NCI-H1105 (cell line): Measurements from ENCODE around the gene ZZZ3.
A peak's percentile ranks its signal among the peaks of the same experiment; 100 is the strongest.
"Not testable (repeated sequence)": the region's sequence is repeated elsewhere in the genome, so short reads cannot be mapped to it uniquely, and the experiment has no call there.

ENCODE experiments used
- DNase-seq: peaks from one replicate; lab custom pipeline; 2025; lab: John Stamatoyannopoulos, UW

The ZZZ3 gene

DNA sequence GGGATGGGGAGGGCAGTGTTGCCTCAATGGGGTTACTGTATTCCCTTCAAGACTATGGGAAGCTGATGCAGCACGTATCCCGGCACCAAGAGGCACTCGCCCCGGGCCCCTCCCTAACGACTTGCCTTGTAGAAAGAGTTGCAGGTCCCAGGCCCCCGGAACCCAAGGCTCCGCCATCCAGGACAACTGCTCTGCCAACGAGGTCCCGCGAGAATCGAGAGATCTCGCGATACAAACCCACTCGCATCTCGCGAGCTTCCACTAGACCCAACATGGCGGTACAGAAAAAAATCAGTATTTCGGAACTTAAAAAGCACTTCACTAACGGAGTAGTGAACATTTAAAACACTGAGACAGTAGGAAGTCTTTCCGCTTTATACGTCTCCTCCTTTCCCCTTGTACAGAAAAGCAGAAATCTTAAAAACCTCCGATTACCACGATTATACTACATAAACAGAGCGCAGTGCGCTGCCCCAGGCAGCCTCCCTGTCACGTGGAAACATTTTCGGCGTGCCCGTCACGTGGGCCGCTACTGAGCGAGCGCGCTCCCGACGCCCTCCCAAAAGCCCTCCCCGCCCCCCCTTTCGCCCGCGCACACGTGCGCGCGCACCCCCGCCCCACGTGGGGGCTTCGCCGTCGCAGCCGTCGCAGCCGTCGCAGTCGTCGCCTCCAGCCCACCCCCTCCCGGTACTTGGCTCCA lies at the start of gene ZZZ3:
ZZZ3 (minus strand) TSS at position 199 of the 700 bp plus-strand sequence. CDS start 49,304 bp downstream, outside the sequence.
- peak; percentile 90 for DNase-seq

DNA sequence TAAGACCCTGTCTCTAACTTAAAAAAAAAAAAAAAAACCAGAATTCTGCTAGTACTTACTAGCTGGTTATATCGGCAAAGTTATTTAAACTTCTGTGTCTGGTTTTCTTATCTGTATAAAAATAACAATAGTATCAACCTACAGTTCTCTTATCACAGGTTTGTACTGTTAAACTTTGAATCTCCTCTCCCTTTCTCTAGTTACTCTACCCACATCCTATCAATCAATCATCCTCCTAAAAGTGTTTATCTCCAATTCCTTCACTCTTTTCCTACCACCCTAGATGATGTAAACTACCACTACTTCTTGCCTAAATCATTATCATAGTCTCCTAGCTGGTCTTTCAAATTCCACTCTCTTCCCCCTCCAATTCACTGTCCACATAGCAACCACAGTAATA lies 49.6 kb upstream of the ZZZ3 start:
- no peak for DNase-seq

DNA sequence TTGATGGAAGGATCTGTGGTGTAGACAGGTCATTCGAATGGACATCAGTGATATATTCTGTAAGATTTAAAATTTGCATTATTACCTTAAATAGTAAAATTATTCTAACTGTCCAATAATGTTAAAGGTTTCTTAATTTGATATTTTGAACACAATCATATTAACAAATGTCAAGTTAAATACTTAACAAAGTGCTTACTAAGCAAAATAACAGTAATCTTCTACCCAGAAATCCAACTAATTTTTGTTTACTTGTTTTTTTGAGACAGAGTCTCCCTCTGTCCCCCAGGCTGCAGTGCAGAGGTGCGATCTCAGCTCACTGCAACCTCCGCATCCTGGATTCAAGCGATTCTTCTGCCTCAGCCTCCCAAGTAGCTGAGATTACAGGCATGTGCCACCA lies 43.2 kb upstream of the ZZZ3 start:
- no peak for DNase-seq

DNA sequence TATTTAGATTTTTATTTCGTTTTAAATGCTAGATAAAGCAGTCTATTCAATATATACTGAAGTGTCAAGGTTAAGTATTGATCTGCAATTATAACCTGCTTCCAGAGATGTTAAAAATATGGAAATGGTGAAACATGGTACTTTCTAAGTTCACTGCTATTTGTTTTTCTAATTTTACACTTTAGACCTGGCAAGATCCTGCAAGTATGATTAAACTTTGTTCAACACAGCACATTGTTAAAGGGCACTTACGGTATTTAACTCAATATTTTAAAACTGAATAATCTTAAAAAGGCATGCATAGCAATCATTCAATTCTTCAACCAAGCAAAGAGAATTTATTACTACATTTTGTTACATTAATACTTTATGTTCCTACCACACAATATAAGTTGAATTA lies 35.7 kb upstream of the ZZZ3 start:
- no peak for DNase-seq

DNA sequence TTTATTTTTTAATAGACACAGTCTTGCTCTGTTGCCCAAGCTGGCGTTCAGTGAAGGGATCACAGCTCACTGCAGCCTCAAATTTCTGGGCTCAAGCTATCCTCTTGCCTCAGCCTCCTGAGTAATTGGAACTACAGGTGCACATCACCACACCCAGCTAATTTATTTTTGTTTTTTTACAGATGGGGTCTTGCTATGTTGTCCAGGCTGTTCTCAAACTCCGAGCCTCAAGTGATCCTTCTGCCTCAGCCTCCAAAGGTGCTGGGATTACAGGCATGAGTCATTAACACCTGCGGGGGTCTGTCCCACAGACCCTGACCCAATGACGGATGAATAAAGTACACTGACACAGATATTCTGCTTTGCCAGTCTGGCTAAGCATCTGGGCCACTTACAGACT lies 33.6 kb upstream of the ZZZ3 start:
- no peak for DNase-seq

DNA sequence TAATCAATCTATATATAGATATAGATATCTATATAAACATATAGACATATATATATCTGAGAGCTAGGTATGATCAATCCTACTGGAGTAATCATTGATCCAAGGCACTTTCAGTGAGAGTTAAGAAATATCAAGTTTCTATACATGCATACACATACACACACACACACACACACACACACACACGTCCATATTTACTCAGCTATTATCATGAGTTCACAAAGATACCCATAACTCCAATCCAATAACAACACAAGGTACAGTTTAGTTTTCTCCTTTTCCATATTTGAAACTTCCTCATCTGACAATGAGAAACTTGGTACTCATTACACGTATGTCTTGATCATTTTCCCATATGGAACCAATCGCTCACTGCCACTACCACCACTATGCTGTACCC lies 27.3 kb upstream of the ZZZ3 start:
- no peak for DNase-seq

DNA sequence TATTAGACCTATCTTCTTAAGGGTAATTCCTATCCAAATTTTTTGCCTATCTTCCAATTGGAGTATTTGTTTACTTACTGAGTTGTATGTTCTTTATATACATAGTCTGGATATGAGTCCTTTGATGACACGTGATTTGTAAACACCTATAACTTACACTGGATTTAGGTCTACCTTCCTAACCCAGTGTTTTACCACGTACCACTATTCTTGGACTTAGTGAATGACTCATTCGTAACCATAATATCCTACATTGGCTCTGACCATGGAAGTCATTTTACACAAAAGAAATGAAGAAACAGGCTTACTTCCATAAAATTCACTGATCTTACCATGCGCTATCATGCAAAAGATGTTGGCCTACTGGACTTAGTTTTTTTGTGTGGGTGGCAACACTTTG lies 23.9 kb upstream of the ZZZ3 start:
- DNase-seq = no peak

DNA sequence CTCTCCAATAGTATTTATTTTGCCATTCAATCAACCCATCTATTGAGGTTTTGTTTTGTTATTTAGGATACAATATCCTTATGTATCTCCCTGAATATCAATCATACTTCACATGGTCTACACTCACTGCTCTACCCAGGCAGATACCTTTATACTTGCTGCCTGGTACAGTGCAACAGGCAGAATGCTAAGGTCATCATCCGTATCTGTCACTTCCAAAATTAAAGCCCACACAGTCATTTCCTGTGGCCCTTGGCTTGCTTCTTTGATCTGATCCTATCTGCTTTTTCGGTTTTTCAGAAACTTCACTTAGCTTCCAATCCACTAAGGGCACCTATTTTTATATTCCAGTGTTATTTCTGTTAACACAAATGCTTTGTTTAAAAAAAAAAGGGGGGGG lies 22.3 kb upstream of the ZZZ3 start:
- DNase-seq = no peak

DNA sequence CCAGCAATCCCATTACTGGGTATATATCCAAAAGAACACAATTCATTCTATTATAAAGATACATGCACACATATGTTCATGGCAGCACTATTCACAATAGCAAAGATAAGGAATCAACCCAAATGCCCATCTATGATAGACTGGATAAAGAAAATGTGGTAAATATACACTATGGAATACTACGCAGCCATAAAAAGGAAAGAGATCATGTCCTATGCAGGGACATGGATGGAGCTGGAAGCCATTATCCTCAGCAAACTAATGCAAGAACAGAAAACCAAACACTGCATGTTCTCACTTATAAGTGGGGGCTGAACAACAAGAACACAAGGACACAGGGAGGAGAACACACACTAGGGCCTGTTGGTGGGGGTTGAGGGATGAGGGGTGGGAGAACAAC lies 17.2 kb upstream of the ZZZ3 start:
- DNase-seq = not testable (repeated sequence)

DNA sequence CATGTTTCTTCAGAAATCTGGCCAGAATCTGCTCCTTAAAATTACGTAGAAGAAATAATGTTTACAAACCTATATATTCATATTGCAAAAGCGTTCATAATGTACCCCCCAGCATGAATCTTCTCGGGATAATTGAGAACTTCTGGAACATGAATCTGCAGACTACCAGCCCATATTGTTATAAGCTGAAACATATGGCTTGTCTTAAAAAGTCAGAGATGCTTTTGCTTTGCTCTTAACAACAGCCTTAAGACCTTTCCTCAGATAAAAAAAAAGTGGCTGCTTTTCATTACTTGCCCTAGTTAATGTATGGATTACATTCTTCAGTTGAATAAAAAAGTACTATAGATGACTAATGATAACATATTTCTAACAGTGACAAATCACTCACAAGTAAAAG lies 15.0 kb upstream of the ZZZ3 start:
- no peak for DNase-seq

DNA sequence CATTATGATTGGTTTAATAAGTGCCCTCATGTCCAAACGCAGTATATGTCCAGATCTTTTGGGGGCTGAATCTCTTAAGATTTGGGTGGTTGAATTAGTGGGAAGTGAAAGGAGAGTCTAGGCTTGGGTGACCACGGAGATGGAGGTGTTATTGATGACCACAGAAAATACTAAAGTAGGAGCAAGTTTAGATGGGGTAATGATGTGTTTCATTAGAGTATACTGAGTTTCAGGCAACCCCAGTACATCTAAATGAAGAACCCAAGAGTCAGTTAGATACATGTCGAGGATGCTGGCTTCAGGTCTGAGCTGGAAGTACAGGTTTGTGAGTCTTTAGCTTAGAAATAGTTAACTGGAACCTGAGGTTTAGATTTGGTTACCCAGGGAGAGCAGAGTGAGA lies 6.5 kb upstream of the ZZZ3 start:
- DNase-seq = no peak

DNA sequence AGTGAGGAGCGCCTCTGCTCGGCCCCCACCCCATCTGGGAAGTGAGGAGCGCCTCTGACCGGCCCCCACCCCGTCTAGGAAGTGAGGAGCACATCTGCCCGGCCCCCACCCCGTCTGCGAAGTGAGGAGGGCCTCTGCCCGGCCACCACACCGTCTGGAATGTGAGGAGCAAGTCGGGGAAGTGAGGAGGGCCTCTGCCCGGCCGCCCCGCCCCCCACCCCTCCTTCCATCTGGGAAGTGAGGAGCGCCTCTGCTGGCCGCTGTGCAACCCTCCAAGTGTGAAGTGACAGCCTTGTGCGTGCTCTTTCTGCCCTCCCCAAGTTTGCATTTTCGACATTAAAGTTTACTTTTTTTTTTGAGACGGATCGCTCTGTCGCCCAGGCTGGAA lies 5.1 kb upstream of the ZZZ3 start:
- DNase-seq = no peak

DNA sequence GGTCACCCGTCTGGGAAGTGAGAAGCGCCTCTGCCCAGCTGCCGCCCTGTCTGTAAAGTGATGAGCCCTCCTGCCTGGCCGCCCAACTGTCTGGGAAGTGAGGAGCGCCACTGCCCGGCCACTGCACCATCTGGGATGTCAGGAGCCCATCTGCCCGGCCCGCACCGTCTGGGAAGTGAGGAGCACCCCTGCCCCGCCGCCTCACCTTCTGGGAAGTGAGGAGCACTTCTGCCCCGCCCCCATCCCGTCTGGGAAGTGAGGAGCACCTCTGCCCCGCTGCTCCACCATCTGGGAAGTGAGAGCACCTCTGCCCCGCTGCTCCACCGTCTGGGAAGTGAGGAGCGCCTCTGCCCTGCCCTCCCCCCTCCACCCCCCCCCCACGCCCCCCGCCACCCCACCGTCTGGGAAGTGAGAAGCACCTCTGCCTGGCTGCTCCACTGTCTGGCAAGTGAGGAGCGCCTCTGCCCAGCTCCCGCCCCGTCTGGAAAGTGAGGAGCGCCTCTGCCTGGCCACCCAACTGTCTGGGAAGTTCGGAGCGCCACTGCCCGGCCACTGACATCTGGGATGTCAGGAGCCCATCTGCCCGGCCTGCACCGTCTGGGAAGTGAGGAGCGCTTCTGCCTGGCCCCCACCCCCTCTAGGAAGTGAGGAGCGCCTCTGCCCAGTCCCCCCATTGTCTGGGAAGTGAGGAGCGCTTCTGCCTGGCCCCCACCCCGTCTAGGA lies 4.5 kb upstream of the ZZZ3 start:
- DNase-seq = no peak

DNA sequence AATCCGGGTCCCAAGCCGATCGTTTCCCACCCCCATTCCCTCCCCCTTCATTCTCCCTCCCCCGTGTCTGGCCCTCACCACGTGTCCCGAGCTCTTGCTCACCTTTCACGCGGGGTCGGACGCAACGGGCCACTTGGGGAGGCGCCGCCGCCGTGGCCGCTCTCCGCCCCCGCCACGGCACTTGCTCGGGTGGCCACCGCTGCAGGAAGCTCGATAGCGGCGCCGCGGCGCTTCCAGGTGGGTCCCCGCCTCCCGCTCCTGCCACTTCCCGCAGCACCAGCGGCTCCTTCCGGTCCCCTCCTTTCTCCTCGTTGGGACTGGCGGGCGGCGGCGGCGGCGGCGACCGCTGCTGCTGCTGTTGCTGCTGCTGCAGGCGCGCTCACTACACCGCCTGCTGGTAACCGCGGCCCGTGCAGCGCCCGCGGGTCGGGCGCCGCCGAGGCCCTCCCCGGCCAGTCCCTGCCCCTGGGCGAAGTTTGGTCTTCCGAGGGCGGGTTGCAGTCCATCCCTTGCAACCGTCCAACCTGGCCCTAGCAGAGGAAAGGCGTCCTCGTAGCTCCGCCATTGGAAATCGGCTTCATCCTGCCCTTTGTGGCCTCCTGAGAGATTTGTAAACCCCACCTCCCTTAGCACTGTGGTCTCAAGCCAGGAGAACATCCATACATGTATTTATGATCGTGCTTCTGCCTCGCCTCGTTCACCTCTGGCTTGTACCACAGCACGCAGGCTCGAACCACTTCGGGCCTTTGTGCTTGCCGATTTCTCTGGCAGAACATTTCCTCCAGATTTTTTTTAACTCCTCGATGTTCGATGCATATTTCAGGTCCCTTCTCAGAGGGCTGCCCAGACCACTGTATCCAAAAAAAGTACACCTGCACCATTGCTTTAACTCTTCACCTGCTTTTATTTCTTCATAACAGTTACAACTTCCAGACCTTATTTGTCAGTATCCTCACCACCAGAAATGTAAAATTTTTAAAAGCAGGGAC lies 996 bp upstream of the ZZZ3 start:
- peak; percentile 78 for DNase-seq

DNA sequence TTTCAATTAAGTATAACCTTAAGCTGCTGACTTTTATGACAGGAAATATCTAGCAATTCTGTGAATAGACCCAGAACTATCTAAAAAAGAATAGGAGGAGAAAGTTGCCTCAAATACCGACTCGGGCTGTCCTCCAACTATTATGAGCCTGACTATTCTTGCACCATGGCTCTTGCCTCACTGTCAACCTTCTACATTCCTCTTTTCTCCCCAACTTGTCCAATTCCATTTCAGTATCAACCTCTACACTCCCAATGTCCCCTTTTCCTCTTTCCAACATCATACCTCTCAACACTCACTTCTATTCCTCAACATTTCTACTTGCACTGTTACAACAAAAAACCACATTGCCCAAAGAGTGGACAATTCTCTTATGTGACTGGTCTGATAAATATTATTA lies 2.3 kb downstream of the ZZZ3 start:
- DNase-seq = no peak

DNA sequence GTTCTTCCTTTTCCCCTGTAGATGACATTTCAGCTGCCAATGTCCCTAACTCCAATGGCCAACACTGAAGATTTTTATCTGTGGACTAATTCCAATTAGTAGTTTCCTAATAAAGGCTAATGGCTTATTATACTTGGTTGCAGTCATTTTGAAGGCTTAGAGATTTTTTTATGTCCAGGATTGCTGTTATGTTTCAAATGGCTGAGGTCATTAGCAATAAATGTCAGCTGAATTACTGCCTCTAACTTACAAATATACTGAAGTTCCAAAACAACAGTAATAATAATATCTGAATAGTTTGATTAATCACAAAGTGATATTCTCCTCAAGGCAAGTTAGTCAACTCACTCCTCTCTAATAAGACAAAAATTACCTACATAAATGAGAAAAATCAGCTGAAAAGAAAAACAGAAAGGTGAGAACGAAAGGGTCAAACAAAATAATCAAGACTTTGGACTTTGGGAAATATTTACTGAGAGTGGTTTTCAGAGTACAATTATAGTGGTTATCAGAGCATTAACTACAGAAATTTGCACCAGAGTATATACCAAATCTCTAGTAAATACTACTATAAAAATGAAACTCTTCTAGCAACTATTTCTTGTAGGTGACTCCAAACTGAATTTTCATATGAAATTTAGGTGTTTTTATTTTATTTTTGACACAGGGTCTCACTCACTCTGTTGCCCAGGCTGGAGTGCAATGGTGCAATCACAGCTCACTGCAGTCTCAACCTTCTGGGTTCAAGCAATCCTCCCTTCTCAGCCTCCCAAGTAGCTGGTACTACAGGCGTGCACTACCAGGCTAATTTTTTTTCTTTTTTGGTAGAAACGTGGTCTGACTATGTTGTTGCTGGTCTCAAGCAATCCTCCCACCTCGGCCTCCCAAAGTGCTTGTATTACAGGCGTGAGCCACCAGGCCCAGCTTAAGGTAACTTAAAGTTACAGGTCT lies 3.5 kb downstream of the ZZZ3 start:
- no peak for DNase-seq

DNA sequence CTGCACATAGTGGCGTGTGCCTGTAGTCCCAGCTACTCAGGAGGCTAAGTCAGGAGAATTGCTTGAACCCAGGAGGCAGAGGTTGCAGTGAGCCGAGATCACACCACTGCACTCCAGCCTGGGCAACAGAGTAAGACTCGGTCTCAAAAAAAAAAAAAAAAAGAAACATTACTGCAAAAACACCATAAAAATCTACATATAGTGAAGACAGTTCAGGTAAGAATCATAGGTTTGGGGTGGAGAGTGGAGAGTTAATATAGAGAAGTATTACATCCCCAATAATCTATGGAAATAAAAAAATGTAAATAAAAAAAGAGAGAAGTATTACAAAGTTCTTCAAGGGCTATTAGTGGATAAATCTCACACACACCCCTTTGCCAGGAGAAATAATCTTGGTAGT lies 7.7 kb downstream of the ZZZ3 start:
- not testable (repeated sequence) for DNase-seq

DNA sequence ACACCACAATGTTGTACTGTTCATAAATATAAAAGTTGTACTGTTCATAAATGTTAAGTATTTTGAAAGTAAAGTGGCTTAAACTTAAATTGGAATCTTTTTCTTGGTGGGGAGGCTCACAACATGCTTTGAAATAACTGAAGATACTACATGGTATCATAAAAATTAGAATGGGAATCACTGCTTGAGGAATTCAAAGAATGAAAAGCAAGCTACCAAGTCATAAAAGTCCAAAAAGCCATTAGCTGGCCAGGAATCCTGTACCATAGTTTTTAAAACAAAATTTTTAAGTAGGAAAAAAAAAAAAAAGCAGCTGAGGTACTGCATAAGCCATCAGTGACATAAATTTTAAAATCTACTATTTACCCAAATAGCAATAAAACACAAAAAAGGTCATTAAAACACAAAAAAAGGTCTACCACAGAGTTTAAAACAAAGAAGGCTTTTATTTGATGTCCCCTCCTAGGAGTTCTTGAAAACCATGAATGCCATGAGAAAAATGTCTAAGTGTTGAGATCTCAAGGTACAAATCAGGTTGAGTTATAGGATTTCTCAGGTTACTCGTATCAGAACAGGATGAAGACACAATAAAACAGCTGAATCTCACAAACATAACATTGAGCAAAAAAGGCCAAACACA lies 8.6 kb downstream of the ZZZ3 start:
- DNase-seq = no peak

DNA sequence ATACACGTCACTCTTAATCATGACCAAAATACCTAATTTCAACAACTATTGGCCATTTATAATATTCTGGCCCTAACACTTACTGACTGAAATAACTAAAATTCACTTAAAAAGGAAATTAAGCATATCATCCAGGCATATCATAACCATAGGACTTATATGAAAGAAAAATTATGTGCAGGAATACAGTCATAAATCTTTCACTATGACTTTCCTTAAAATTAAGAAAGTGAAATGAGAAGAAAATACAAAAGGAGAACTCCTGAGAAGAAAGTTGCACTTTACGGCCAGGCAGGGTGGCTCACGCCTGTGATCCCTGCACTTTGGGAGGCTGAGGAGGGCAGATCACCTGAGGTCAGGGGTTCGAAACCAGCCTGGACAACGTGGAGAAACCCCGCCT lies 9.4 kb downstream of the ZZZ3 start:
- DNase-seq = no peak

DNA sequence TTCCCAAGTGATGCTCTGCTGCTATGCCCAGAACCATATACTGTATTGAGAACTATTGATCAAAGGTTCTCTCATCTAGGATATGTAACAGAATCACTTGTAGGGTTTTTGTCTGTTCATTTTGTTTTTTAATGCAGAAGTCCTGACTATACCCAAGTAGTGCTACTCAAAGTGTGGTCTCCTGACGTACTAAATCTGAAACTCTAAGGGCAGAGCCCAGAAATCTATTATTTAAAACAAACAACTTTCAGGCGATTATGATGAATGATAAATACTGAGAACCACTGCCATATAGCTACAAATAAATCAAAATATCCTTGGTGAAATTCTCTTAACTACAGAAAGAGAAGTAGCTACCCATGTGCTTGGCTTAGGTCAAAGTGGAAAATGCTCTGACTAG lies 10.1 kb downstream of the ZZZ3 start:
- no peak for DNase-seq

DNA sequence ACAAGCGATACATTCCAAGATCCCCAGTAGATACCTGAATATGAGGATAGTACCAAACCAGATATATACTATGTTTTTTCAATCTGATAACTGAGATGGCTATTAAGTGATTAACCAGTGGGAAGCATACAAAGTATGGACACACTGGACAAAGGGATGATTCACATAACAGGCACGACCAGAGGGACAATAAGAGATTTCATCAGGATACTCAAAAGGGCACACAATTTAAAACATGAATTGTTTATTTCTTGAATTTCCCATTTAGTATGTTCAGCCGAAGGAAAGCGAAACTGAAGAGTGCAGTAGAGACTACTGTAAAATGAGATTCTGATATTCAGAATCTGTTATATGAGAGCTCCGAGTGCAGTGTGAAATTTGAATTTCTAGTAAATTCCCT lies 10.6 kb downstream of the ZZZ3 start:
- DNase-seq = no peak
